NK-92 (cell line): ENCODE measurements around the gene BTAF1.
"Not testable (repeated sequence)": the region's sequence is repeated elsewhere in the genome, so short reads cannot be mapped to it uniquely, and the experiment has no call there.

Experiments used
- DNase-seq: peaks from one replicate; lab custom pipeline; 2025; ENCODE audit not compliant: unreplicated experiment; lab: John Stamatoyannopoulos, UW

BTAF1 gene

GRCh38 chr10:91977491-91977890 lies 53.9 kb downstream of the BTAF1 start:
- DNase-seq, result no peak

- DNase-seq, result no peak
These were observed 55.0 kb downstream of the BTAF1 start for GRCh38 chr10:91978585-91978984.

- no peak for DNase-seq
These were observed 56.7 kb downstream of the BTAF1 start for GRCh38 chr10:91980319-91980718.

GRCh38 chr10:91983416-91983815 lies 59.8 kb downstream of the BTAF1 start:
- no peak for DNase-seq

- DNase-seq, result no peak
These were observed 63.9 kb downstream of the BTAF1 start for GRCh38 chr10:91987397-91988037.

GRCh38 chr10:91992031-91992430 lies 68.5 kb downstream of the BTAF1 start:
- no peak for DNase-seq

- DNase-seq, result no peak
These were observed 72.7 kb downstream of the BTAF1 start for GRCh38 chr10:91996266-91996665.

- no peak for DNase-seq
These were observed 78.0 kb downstream of the BTAF1 start for GRCh38 chr10:92001581-92001980.

- DNase-seq, result no peak
These were observed 78.4 kb downstream of the BTAF1 start for GRCh38 chr10:92001995-92002394.

- DNase-seq, result no peak
These were observed 79.7 kb downstream of the BTAF1 start for GRCh38 chr10:92003258-92003657.

GRCh38 chr10:92005978-92006377 lies 82.4 kb downstream of the BTAF1 start:
- no peak for DNase-seq

- no peak for DNase-seq
These were observed 85.9 kb downstream of the BTAF1 start for GRCh38 chr10:92009445-92009844.

- DNase-seq, result no peak
These were observed 86.6 kb downstream of the BTAF1 start for GRCh38 chr10:92010047-92010735.

GRCh38 chr10:92011560-92012214 lies 88.1 kb downstream of the BTAF1 start:
- no peak for DNase-seq

- no peak for DNase-seq
These were observed 91.0 kb downstream of the BTAF1 start for GRCh38 chr10:92014620-92015019.

GRCh38 chr10:92024700-92025099 lies 101.1 kb downstream of the BTAF1 start:
- DNase-seq, result no peak

- DNase-seq, result not testable (repeated sequence)
These were observed 101.8 kb downstream of the BTAF1 start for GRCh38 chr10:92025340-92025739.

- DNase-seq, result no peak
These were observed 103.6 kb downstream of the BTAF1 start for GRCh38 chr10:92027141-92027540.

GRCh38 chr10:92031580-92031979 lies 108.0 kb downstream of the BTAF1 start:
- no peak for DNase-seq

GRCh38 chr10:92033070-92033469 lies 109.5 kb downstream of the BTAF1 start:
- DNase-seq, result not testable (repeated sequence)

GRCh38 chr10:92038949-92039348 lies 115.4 kb downstream of the BTAF1 start:
- no peak for DNase-seq

- DNase-seq, result no peak
These were observed 119.0 kb downstream of the BTAF1 start for GRCh38 chr10:92042541-92042940.
